ENCODE results near the gene SCAP. TPM values are rescaled to one million over a fixed set of nuclear protein-coding genes. Genes with fewer than 3 reads are reported as not detected.
A peak's percentile ranks its signal among the peaks of the same experiment; 100 is the strongest.

Gene SCAP
- total RNA-seq, 2 experiments from 2014 or later: 44.5 to 44.6 TPM

DNA sequence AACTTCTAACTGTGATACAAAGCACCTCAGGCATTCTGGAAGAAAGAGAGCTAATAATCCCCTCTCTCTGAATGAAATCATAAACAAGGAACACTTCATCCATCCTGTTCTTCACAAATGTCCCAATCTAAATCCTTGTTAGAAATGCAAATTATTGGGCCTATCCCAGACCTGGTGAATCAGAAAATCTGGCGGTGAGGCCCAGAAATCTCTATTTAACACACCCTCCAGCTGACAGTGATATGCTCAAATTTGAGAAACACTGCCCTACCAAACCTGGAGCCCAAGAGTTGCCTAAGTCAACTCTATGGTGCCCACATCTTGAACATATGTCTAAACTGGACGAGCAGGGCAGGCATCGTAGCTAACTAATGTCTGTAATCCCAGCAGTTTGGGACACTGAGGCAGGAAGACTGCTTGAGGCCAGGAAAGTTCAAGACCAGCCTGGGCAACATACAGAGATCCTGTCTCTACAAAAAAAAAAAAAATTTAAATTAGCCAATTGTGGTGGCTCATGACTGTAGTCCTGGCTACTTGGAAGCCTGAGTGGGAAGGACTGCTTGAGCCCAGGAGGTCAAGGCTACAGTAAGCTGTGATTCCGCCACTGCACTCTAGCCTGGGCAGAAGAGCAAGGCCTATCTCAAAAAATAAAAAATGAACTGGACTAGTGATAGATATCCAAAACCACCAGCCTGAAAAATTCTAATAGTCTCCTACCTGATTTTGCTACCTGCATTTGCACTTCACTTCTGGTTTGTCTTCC lies 23.1 kb downstream of the SCAP start:
- Mint-ChIP-seq H3K4me1 (ENCODE audit: low read depth) (peaks cover 9% of the 10 kb centered on the region), H3K27ac (no peak overlapping the region), H3K4me3 (no peak overlapping the region), H3K27me3 (no peaks in the 10 kb centered on the region), H3K9me3 (no peaks in the 10 kb centered on the region), H3K36me3 (peaks cover 6% of the 10 kb centered on the region)
- DNase-seq: no peak
- CTCF ChIA-PET: no interaction called here
- POLR2A ChIA-PET: no interaction called here
- intact Hi-C loops (cut with micrococcal nuclease): no loop called here

DNA sequence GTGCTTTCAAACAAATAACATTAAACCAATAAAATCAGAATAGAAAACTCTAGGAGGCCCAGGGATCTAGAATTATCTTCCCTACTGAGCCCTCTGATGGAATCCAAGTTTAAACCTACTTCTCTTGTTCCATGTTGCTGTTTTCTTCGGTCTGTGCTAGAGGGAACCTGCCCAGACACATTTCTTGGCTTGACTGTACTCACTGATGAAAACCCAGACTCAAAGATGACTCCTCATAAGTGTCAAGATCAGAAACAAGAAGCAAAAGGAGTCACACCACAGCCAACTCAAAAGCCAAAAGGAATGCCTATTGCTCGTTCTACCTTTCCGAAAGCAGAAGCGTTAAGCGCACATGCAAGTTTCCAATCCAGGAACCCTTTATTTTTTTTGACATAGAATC lies 31.6 kb downstream of the SCAP start:
- Mint-ChIP-seq H3K9me3 (no peaks in the 10 kb centered on the region), H3K4me3 (no peak overlapping the region), H3K4me1 (ENCODE audit: low read depth) (peaks cover 13% of the 10 kb centered on the region), H3K36me3 (peaks cover 18% of the 10 kb centered on the region), H3K27ac (peak overlapping the region; percentile 49), H3K27me3 (no peaks in the 10 kb centered on the region)
- intact Hi-C loops (cut with micrococcal nuclease): no loop called here
- DNase-seq: no peak
- ChIA-PET POLR2A (no interaction called here), CTCF (no interaction called here)

DNA sequence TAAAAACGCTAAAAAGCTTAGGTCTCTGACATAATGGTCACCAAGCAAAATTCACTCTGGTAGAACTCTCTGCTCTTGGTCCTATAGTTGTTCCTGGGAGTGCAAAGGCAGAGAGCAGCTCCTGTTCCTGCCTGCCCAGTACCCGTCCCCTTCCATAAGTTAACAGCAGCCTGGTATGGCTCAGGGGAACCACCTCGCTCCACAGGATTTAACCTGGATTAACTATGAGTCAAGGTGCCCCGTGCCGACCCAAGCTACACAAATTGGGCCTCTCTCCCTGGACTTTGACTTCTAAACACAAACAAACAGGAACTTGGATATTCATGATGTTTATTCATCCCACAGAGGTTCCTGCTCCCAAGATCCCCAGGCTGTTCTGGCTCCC lies 32.1 kb downstream of the SCAP start:
- no peak for DNase-seq
- intact Hi-C loops (cut with micrococcal nuclease): no loop called here
- Mint-ChIP-seq H3K27me3 (no peaks in the 10 kb centered on the region), H3K4me1 (ENCODE audit: low read depth) (peaks cover 13% of the 10 kb centered on the region), H3K9me3 (no peaks in the 10 kb centered on the region), H3K27ac (peak overlapping the region; percentile 49), H3K36me3 (peaks cover 21% of the 10 kb centered on the region), H3K4me3 (no peak overlapping the region)
- POLR2A ChIA-PET: no interaction called here
- CTCF ChIA-PET: no interaction called here

- no peaks in the 10 kb centered on the region for H3K27me3 Mint-ChIP-seq
- CTCF ChIA-PET: interaction anchor here (0.6 to 1.1 kb wide), 2 partner anchors 35 to 70 kb away, joined by 3 to 4 read pairs; no protein-coding TSS in a partner anchor
- no peak for DNase-seq
- POLR2A ChIA-PET: no interaction called here
- peak overlapping the region; percentile 62 for H3K27ac Mint-ChIP-seq
- no peak overlapping the region for H3K4me3 Mint-ChIP-seq
- H3K36me3 Mint-ChIP-seq: peaks cover 15% of the 10 kb centered on the region
- H3K9me3 Mint-ChIP-seq: no peaks in the 10 kb centered on the region
- intact Hi-C loops (cut with micrococcal nuclease): no loop called here
- peaks cover 13% of the 10 kb centered on the region for H3K4me1 Mint-ChIP-seq (ENCODE audit: low read depth)
Observed at GRCh38 chr3:47441796-47442551, 33.8 kb downstream of the SCAP start.

GRCh38 chr3:47440131-47440530 lies 35.6 kb downstream of the SCAP start:
- no peak for DNase-seq
- CTCF ChIA-PET: interaction anchor here (0.9 kb wide), 1 partner anchor 550 kb away, joined by 3 read pairs; no protein-coding TSS in a partner anchor
- no peak overlapping the region for H3K4me3 Mint-ChIP-seq
- H3K27ac Mint-ChIP-seq: no peak overlapping the region
- no peaks in the 10 kb centered on the region for H3K9me3 Mint-ChIP-seq
- H3K36me3 Mint-ChIP-seq: peaks cover 15% of the 10 kb centered on the region
- peaks cover 13% of the 10 kb centered on the region for H3K4me1 Mint-ChIP-seq (ENCODE audit: low read depth)
- POLR2A ChIA-PET: no interaction called here
- intact Hi-C loops (cut with micrococcal nuclease): no loop called here
- H3K27me3 Mint-ChIP-seq: no peaks in the 10 kb centered on the region

DNA sequence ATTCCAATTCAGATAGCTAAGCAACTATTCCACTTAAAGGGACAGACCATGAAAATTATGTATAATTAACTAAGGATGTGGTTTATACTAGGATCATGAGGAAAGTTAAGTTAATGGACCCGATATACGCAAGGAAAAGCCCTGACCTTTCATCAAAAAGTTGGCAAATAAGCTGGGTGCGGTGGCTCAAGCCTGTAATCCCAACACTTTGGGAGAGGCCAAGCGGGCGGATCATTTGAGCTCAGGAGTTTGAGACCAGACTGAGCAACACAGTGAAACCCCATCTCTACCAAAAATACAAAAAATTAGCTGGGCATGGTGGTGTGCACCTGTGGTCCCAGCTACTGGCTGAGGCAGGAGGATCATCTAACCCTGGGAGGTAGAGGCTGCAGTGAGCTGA lies 39.6 kb downstream of the SCAP start:
- H3K4me1 Mint-ChIP-seq (ENCODE audit: low read depth): peaks cover 5% of the 10 kb centered on the region
- intact Hi-C loops (cut with micrococcal nuclease): no loop called here

DNA sequence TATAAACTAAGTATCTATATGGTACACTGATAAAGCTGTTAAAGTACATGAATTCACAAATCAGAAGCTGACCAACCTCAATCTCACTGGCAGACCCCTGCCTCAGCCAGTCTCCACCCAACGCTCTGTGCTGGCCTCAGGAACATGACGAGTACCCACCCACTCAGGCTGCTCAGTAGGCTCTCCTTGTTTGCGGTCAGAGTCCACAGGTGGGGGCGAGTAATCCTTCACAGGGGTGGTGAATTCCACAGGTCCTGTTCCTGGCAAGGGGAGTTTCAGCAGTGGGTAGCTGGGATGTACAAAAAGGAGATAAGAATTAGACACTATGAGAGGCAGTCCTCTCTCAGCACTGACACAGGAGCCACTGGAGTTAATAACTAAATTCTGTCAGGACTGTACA lies 40.9 kb downstream of the SCAP start:
- no peaks in the 10 kb centered on the region for H3K9me3 Mint-ChIP-seq
- H3K4me1 Mint-ChIP-seq (ENCODE audit: low read depth): peaks cover 5% of the 10 kb centered on the region
- intact Hi-C loops (cut with micrococcal nuclease): no loop called here
- H3K27me3 Mint-ChIP-seq: no peaks in the 10 kb centered on the region
- ChIA-PET CTCF (interaction anchor here (0.9 kb wide), 1 partner anchor 14 kb away, joined by 3 read pairs; no protein-coding TSS in a partner anchor), POLR2A (no interaction called here)
- H3K4me3 Mint-ChIP-seq: no peak overlapping the region
- H3K27ac Mint-ChIP-seq: no peak overlapping the region
- DNase-seq: no peak
- H3K36me3 Mint-ChIP-seq: peaks cover 23% of the 10 kb centered on the region

More for the DNA sequence above, 39.6 kb downstream of the SCAP start:
- no peak overlapping the region for H3K27ac Mint-ChIP-seq
- POLR2A ChIA-PET: no interaction called here
- H3K27me3 Mint-ChIP-seq: no peaks in the 10 kb centered on the region
- no peak overlapping the region for H3K4me3 Mint-ChIP-seq
- CTCF ChIA-PET: interaction anchor here (1.9 kb wide), 1 partner anchor 15 kb away, joined by 10 read pairs; no protein-coding TSS in a partner anchor
- no peaks in the 10 kb centered on the region for H3K9me3 Mint-ChIP-seq
- H3K36me3 Mint-ChIP-seq: peaks cover 25% of the 10 kb centered on the region
- DNase-seq: no peak

DNA sequence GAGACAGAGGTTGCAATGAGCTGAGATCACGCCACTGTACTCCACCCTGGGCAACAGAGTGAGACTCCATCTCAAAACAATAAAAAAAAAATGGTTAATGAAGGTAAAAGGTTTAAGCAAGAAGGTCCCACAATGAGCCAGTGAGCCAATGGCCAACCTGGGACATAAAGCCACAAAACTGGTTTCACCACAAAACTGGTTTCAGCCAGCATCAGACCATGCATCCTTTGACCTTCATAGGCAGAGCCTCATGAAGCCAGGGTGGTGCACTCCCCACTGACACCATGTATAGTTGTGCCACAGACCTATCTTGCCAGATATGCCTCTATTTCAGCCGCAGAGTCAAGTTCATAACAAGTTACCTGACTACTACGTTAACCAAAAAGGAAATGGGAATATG lies 41.9 kb downstream of the SCAP start:
- no peaks in the 10 kb centered on the region for H3K9me3 Mint-ChIP-seq
- ChIA-PET CTCF (interaction anchor here (0.7 to 1.8 kb wide), 2 partner anchors 12 to 88 kb away, joined by 3 to 12 read pairs; no protein-coding TSS in a partner anchor), POLR2A (no interaction called here)
- peaks cover 5% of the 10 kb centered on the region for H3K4me1 Mint-ChIP-seq (ENCODE audit: low read depth)
- H3K4me3 Mint-ChIP-seq: no peak overlapping the region
- H3K36me3 Mint-ChIP-seq: peaks cover 16% of the 10 kb centered on the region
- no peak overlapping the region for H3K27ac Mint-ChIP-seq
- DNase-seq: no peak
- intact Hi-C loops (cut with micrococcal nuclease): no loop called here
- no peaks in the 10 kb centered on the region for H3K27me3 Mint-ChIP-seq

GRCh38 chr3:47432673-47433072 lies 43.1 kb downstream of the SCAP start:
- no peak for DNase-seq
- ChIA-PET POLR2A (no interaction called here), CTCF (interaction anchor here (1.8 to 1.9 kb wide), 2 partner anchors 11 to 12 kb away, joined by 5 to 12 read pairs; no protein-coding TSS in a partner anchor)
- peaks cover 14% of the 10 kb centered on the region for H3K36me3 Mint-ChIP-seq
- H3K4me1 Mint-ChIP-seq (ENCODE audit: low read depth): peaks cover 5% of the 10 kb centered on the region
- no peak overlapping the region for H3K4me3 Mint-ChIP-seq
- H3K9me3 Mint-ChIP-seq: no peaks in the 10 kb centered on the region
- intact Hi-C loops (cut with micrococcal nuclease): no loop called here
- H3K27me3 Mint-ChIP-seq: no peaks in the 10 kb centered on the region
- H3K27ac Mint-ChIP-seq: no peak overlapping the region

GRCh38 chr3:47431225-47431624 lies 44.5 kb downstream of the SCAP start:
- peaks cover 14% of the 10 kb centered on the region for H3K36me3 Mint-ChIP-seq

DNA sequence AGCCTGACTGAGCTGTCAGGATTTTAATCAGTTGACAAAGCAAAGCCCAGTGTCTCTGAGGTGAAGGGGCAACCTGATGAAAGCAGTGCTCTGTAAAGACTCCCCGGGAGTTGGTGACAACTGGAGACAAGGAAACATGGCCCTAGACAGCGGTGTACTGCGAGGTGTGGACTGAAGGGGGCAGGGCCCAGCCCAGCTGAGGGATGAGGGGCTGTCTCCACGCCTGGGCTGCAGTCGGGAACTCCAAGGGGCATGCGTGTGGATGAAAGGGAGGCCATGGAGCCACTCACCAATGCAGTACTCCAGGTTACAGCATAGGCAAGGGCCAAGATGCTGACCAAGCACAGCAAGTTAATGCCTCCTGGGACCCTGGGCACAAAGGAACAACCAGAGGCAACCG lies 45.1 kb downstream of the SCAP start:
- no peak overlapping the region for H3K27ac Mint-ChIP-seq
- H3K4me1 Mint-ChIP-seq (ENCODE audit: low read depth): peaks cover 5% of the 10 kb centered on the region
- ChIA-PET CTCF (interaction anchor here (1.0 to 1.9 kb wide), 3 partner anchors 9 to 11 kb away, joined by 3 to 5 read pairs (median 3); no protein-coding TSS in a partner anchor), POLR2A (no interaction called here)
- no peaks in the 10 kb centered on the region for H3K27me3 Mint-ChIP-seq
- peaks cover 14% of the 10 kb centered on the region for H3K36me3 Mint-ChIP-seq
- intact Hi-C loops (cut with micrococcal nuclease): no loop called here
- DNase-seq: no peak
- no peaks in the 10 kb centered on the region for H3K9me3 Mint-ChIP-seq
- no peak overlapping the region for H3K4me3 Mint-ChIP-seq

More at GRCh38 chr3:47431225-47431624, 44.5 kb downstream of the SCAP start:
- H3K27ac Mint-ChIP-seq: no peak overlapping the region
- no peak overlapping the region for H3K4me3 Mint-ChIP-seq
- ChIA-PET POLR2A (no interaction called here), CTCF (interaction anchor here (1.0 to 1.9 kb wide), 2 partner anchors 10 to 12 kb away, joined by 3 to 5 read pairs; no protein-coding TSS in a partner anchor)
- no peaks in the 10 kb centered on the region for H3K9me3 Mint-ChIP-seq
- intact Hi-C loops (cut with micrococcal nuclease): no loop called here
- H3K27me3 Mint-ChIP-seq: no peaks in the 10 kb centered on the region
- H3K4me1 Mint-ChIP-seq (ENCODE audit: low read depth): peaks cover 5% of the 10 kb centered on the region
- no peak for DNase-seq

- no peak overlapping the region for H3K27ac Mint-ChIP-seq
- intact Hi-C loops (cut with micrococcal nuclease): no loop called here
- POLR2A ChIA-PET: no interaction called here
Observed at GRCh38 chr3:47429476-47430270, 46.1 kb downstream of the SCAP start.

More at GRCh38 chr3:47429476-47430270, 46.1 kb downstream of the SCAP start:
- Mint-ChIP-seq H3K4me1 (ENCODE audit: low read depth) (peaks cover 5% of the 10 kb centered on the region), H3K4me3 (no peak overlapping the region), H3K9me3 (no peaks in the 10 kb centered on the region), H3K27me3 (no peaks in the 10 kb centered on the region), H3K36me3 (peaks cover 14% of the 10 kb centered on the region)
- no peak for DNase-seq
- CTCF ChIA-PET: interaction anchor here (1.5 kb wide), 1 partner anchor 9 kb away, joined by 3 read pairs; no protein-coding TSS in a partner anchor

Data from activated CD4-positive, alpha-beta memory T cell treated with anti-CD3 and anti-CD28 coated beads for 36 hours (primary cell).